ENCODE results near the gene EYA2.

DNA sequence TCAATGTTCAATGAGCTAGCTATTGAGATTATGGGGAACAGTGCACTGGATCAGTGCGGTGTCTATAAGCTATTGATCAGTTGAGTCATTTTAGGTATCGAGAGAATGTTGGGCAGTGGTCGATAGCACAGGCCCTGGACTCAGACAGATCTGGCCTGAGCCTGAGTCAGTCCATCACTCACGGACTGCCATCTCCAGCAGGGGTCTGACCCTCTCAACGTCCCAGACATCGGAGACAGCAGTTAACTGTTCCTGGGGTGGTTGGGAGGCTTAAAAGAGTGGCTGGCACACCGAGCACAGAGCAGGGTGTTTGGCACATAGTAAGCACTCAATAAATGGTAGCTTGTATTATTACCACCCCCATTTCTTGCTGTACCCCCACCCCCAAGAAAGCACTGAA, 9.3 kb downstream of the EYA2 start:
- TF ChIP-seq, protein P1, sequence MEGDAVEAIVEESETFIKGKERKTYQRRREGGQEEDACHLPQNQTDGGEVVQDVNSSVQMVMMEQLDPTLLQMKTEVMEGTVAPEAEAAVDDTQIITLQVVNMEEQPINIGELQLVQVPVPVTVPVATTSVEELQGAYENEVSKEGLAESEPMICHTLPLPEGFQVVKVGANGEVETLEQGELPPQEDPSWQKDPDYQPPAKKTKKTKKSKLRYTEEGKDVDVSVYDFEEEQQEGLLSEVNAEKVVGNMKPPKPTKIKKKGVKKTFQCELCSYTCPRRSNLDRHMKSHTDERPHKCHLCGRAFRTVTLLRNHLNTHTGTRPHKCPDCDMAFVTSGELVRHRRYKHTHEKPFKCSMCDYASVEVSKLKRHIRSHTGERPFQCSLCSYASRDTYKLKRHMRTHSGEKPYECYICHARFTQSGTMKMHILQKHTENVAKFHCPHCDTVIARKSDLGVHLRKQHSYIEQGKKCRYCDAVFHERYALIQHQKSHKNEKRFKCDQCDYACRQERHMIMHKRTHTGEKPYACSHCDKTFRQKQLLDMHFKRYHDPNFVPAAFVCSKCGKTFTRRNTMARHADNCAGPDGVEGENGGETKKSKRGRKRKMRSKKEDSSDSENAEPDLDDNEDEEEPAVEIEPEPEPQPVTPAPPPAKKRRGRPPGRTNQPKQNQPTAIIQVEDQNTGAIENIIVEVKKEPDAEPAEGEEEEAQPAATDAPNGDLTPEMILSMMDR (IDR thresholded peaks at IDR 0.05), result no peak
- no peak for TF ChIP-seq EZH2 (IDR thresholded peaks at IDR 0.05; ENCODE audit: borderline replicate concordance, insufficient read depth, low read depth, low read length, poor library complexity, severe bottlenecking)

All from B cell (primary cell).